Muscle layer of colon (tissue), 2 donors: ENCODE results near the gene DAPK2.

ENCODE experiments used
- H3K27ac ChIP-seq: one replicate; pipeline ENCODE4 v1.7.0; 2013; ENCODE audit warnings: low read depth, mild to moderate bottlenecking, low read length, moderate library complexity
- H3K27me3 ChIP-seq, 2 donors: one replicate each; pipeline ENCODE4 v1.7.0; 2013; ENCODE audit warnings: low read length in 2 of 2, mild to moderate bottlenecking in 2 of 2; ENCODE audit not compliant: insufficient read depth in 2 of 2, control insufficient read depth in 1 of 2
- H3K36me3 ChIP-seq: one replicate; pipeline ENCODE4 v1.7.0; 2013; ENCODE audit warnings: mild to moderate bottlenecking, low read length; ENCODE audit not compliant: insufficient read depth
- H3K4me1 ChIP-seq: one replicate; pipeline ENCODE4 v1.7.0; 2013; ENCODE audit warnings: mild to moderate bottlenecking, low read length; ENCODE audit not compliant: insufficient read depth
- H3K4me3 ChIP-seq, 2 donors: one replicate each; pipeline ENCODE4 v1.7.0; 2013; ENCODE audit warnings: low read length in 2 of 2, low read depth in 1 of 2, mild to moderate bottlenecking in 1 of 2, moderate library complexity in 1 of 2
- H3K9ac ChIP-seq: one replicate; pipeline ENCODE4 v1.7.0; 2013; ENCODE audit warnings: low read length
- H3K9me3 ChIP-seq: one replicate; pipeline ENCODE4 v1.7.0; 2013; ENCODE audit warnings: mild to moderate bottlenecking, low read length
- donor health status: abdominal sarcoma.
- donor health status: Adenocarcinoma of cecum.

DAPK2 gene

GRCh38 chr15:63992300-63992699 is 54.0 kb downstream of the DAPK2 start:
- H3K27me3 ChIP-seq, result no peaks in the 10 kb centered on the region
- H3K36me3 ChIP-seq, result no peaks in the 10 kb centered on the region
- H3K4me3 ChIP-seq, result no peak overlapping the region
- H3K9ac ChIP-seq, result no peak overlapping the region
- H3K4me1 ChIP-seq, result no peaks in the 10 kb centered on the region
- H3K9me3 ChIP-seq, result no peaks in the 10 kb centered on the region
- no peak overlapping the region for H3K27ac ChIP-seq

- Histone ChIP-seq H3K36me3 (no peaks in the 10 kb centered on the region), H3K4me3 (no peak overlapping the region), H3K27me3 (no peaks in the 10 kb centered on the region), H3K4me1 (no peaks in the 10 kb centered on the region), H3K27ac (no peak overlapping the region), H3K9ac (no peak overlapping the region), H3K9me3 (no peaks in the 10 kb centered on the region)
These were observed 54.6 kb downstream of the DAPK2 start for GRCh38 chr15:63991706-63992105.

GRCh38 chr15:63990454-63990853 is 55.8 kb downstream of the DAPK2 start:
- no peaks in the 10 kb centered on the region for H3K27me3 ChIP-seq
- H3K4me3 ChIP-seq, result no peak overlapping the region
- H3K9ac ChIP-seq, result no peak overlapping the region
- no peaks in the 10 kb centered on the region for H3K36me3 ChIP-seq
- no peaks in the 10 kb centered on the region for H3K4me1 ChIP-seq
- H3K9me3 ChIP-seq, result no peaks in the 10 kb centered on the region
- H3K27ac ChIP-seq, result no peak overlapping the region

- H3K27ac ChIP-seq, result no peak overlapping the region
- H3K4me3 ChIP-seq, result no peak overlapping the region
- no peaks in the 10 kb centered on the region for H3K4me1 ChIP-seq
- no peaks in the 10 kb centered on the region for H3K9me3 ChIP-seq
- H3K9ac ChIP-seq, result no peak overlapping the region
- H3K27me3 ChIP-seq, result no peaks in the 10 kb centered on the region
- no peaks in the 10 kb centered on the region for H3K36me3 ChIP-seq
These were observed 58.4 kb downstream of the DAPK2 start for GRCh38 chr15:63987796-63988378.

GRCh38 chr15:63986751-63987341 is 59.4 kb downstream of the DAPK2 start:
- Histone ChIP-seq H3K9me3 (no peaks in the 10 kb centered on the region), H3K4me3 (no peak overlapping the region), H3K27ac (no peak overlapping the region), H3K9ac (no peak overlapping the region), H3K36me3 (no peaks in the 10 kb centered on the region), H3K27me3 (no peaks in the 10 kb centered on the region), H3K4me1 (no peaks in the 10 kb centered on the region)

- no peak overlapping the region for H3K27ac ChIP-seq
- H3K9me3 ChIP-seq, result no peaks in the 10 kb centered on the region
- no peaks in the 10 kb centered on the region for H3K4me1 ChIP-seq
- H3K27me3 ChIP-seq, result no peaks in the 10 kb centered on the region
- no peaks in the 10 kb centered on the region for H3K36me3 ChIP-seq
- H3K4me3 ChIP-seq, result no peak overlapping the region
- no peak overlapping the region for H3K9ac ChIP-seq
These were observed 60.1 kb downstream of the DAPK2 start for GRCh38 chr15:63986185-63986680.

- no peaks in the 10 kb centered on the region for H3K36me3 ChIP-seq
- no peaks in the 10 kb centered on the region for H3K27me3 ChIP-seq
- H3K9me3 ChIP-seq, result no peaks in the 10 kb centered on the region
- no peak overlapping the region for H3K4me3 ChIP-seq
- no peak overlapping the region for H3K27ac ChIP-seq
- no peaks in the 10 kb centered on the region for H3K4me1 ChIP-seq
- no peak overlapping the region for H3K9ac ChIP-seq
These were observed 60.8 kb downstream of the DAPK2 start for GRCh38 chr15:63985221-63986184.

- H3K9me3 ChIP-seq, result no peaks in the 10 kb centered on the region
- H3K4me1 ChIP-seq, result peaks cover 8% of the 10 kb centered on the region
- no peak overlapping the region for H3K4me3 ChIP-seq
- H3K9ac ChIP-seq, result no peak overlapping the region
- H3K27me3 ChIP-seq, result no peaks in the 10 kb centered on the region
- no peaks in the 10 kb centered on the region for H3K36me3 ChIP-seq
- H3K27ac ChIP-seq, result no peak overlapping the region
These were observed 62.0 kb downstream of the DAPK2 start for GRCh38 chr15:63984331-63984730.

- Histone ChIP-seq H3K4me1 (peaks cover 19% of the 10 kb centered on the region), H3K9ac (no peak overlapping the region), H3K36me3 (no peaks in the 10 kb centered on the region), H3K27ac (no peak overlapping the region), H3K9me3 (no peaks in the 10 kb centered on the region), H3K4me3 (no peak overlapping the region), H3K27me3 (no peaks in the 10 kb centered on the region)
These were observed 63.1 kb downstream of the DAPK2 start for GRCh38 chr15:63983061-63983711.

GRCh38 chr15:63982381-63982854 is 63.9 kb downstream of the DAPK2 start:
- H3K27ac ChIP-seq, result no peak overlapping the region
- no peaks in the 10 kb centered on the region for H3K36me3 ChIP-seq
- H3K9ac ChIP-seq, result no peak overlapping the region
- peaks cover 19% of the 10 kb centered on the region for H3K4me1 ChIP-seq
- H3K9me3 ChIP-seq, result no peaks in the 10 kb centered on the region
- no peaks in the 10 kb centered on the region for H3K27me3 ChIP-seq
- no peak overlapping the region for H3K4me3 ChIP-seq
